H1 (cell line): Measurements from ENCODE around the gene SPTSSA. TPM values are rescaled to one million over a fixed set of nuclear protein-coding genes. Genes with fewer than 3 reads are reported as not detected.

Source experiments
- CTCF ChIA-PET: fragments of 300-600 bp; sonication (Branson Sonifier 250); formaldehyde crosslinking; loops from one replicate; lab custom pipeline; 2021; ENCODE audit not compliant: partially characterized antibody; lab: Charles Lee
- POLR2A ChIA-PET: fragments of 300-600 bp; sonication (Branson Sonifier 250); formaldehyde crosslinking; loops from one replicate; lab custom pipeline; 2021; ENCODE audit warnings: inconsistent platforms; ENCODE audit not compliant: partially characterized antibody; lab: Charles Lee
- DNase-seq, 2 experiments: peaks; one replicate each; pipeline versions ENCODE4 v3.0.0 to v3.0.0-alpha.2; 2010 to 2022; ENCODE audit warnings: low spot score in 2 of 2, low read depth in 1 of 2, mixed read lengths in 1 of 2
- FAIRE-seq: peaks from 2 replicates; lab custom pipeline; 2011; peaks lifted over from hg19 to GRCh38; lab: Jason Lieb, UNC
- H2AFZ ChIP-seq: 2 replicates; pipeline ENCODE4 v1.8.1; 2012; ENCODE audit warnings: low read length, inconsistent platforms
- H2AK5ac ChIP-seq: 2 replicates; pipeline ENCODE4 v1.6.1; 2013; ENCODE audit warnings: low read depth, low read length
- H2BK120ac ChIP-seq: replicated peaks from 2 replicates; pipeline ENCODE3; 2013; ENCODE audit warnings: low read depth, low read length, inconsistent platforms
- H2BK12ac ChIP-seq: 2 replicates; pipeline ENCODE4 v1.6.1; 2013; ENCODE audit warnings: low read depth, low read length
- H2BK15ac ChIP-seq: 2 replicates; pipeline ENCODE4 v1.6.1; 2013; ENCODE audit warnings: low read length
- H2BK20ac ChIP-seq: 2 replicates; pipeline ENCODE4 v1.6.1; 2013; ENCODE audit warnings: low read length
- H2BK5ac ChIP-seq: 2 replicates; pipeline ENCODE4 v1.6.1; 2013; ENCODE audit warnings: low read depth, low read length
- H3K14ac ChIP-seq: 2 replicates; pipeline ENCODE4 v1.6.1; 2013; ENCODE audit warnings: inconsistent platforms; ENCODE audit not compliant: insufficient read length
- H3K18ac ChIP-seq: 2 replicates; pipeline ENCODE4 v1.6.1; 2013; ENCODE audit warnings: low read length; ENCODE audit errors: extremely low read depth
- H3K23ac ChIP-seq: 2 replicates; pipeline ENCODE4 v1.6.1; 2013; ENCODE audit warnings: inconsistent platforms; ENCODE audit not compliant: insufficient read length
- H3K23me2 ChIP-seq: 2 replicates; pipeline ENCODE4 v1.6.1; 2013; ENCODE audit warnings: low read depth, low read length
- H3K27ac ChIP-seq: 2 replicates; pipeline ENCODE4 v1.6.1; 2011; ENCODE audit warnings: low read depth, low read length, inconsistent platforms
- H3K27me3 ChIP-seq, 4 experiments: replicated peaks in 1 of 4; 1 replicate in 1 of 4; 2 replicates in 3 of 4; pipeline versions ENCODE4 v1.6.1 to v1.8.1; 2011 to 2013; ENCODE audit warnings: low read length in 3 of 4, mild to moderate bottlenecking in 3 of 4, inconsistent platforms in 2 of 4, mixed read lengths in 2 of 4, moderate library complexity in 1 of 4; ENCODE audit not compliant: control insufficient read depth in 3 of 4, insufficient read depth in 3 of 4; ENCODE audit errors: extremely low read depth in 1 of 4
- H3K36me3 ChIP-seq, 4 experiments: 2 replicates each; pipeline versions ENCODE4 v1.6.1 to v1.8.1; 2011 to 2013; ENCODE audit warnings: mild to moderate bottlenecking in 4 of 4, low read length in 3 of 4, moderate library complexity in 2 of 4, control low read depth in 1 of 4, inconsistent platforms in 1 of 4; ENCODE audit not compliant: insufficient read depth in 4 of 4, control insufficient read depth in 2 of 4
- H3K4ac ChIP-seq: replicated peaks from 2 replicates; pipeline ENCODE3; 2013; ENCODE audit warnings: low read length, low read depth, mixed read lengths, inconsistent platforms; ENCODE audit not compliant: insufficient read length
- H3K4me1 ChIP-seq, 4 experiments: replicated peaks in 1 of 4; 1 replicate in 1 of 4; 2 replicates in 3 of 4; pipeline versions ENCODE4 v1.6.1 to v1.8.1; 2011 to 2013; ENCODE audit warnings: low read length in 3 of 4, inconsistent platforms in 2 of 4, mixed read lengths in 1 of 4; ENCODE audit not compliant: insufficient read depth in 4 of 4, control insufficient read depth in 3 of 4
- H3K4me2 ChIP-seq, 2 experiments: 2 replicates each; pipeline versions ENCODE4 v1.6.1 to v1.8.1; 2011 to 2013; ENCODE audit warnings: low read depth in 2 of 2, low read length in 2 of 2, control low read depth in 1 of 2, inconsistent platforms in 1 of 2, mild to moderate bottlenecking in 1 of 2; ENCODE audit not compliant: insufficient read depth in 1 of 2
- H3K4me3 ChIP-seq, 4 experiments: fragments of 200-600, 300-600 bp in 1 of 4; sonication (generic), shearing (Covaris generic), sonication (Bioruptor Twin) in 1 of 4; 2 replicates each; pipeline versions ENCODE4 v1.5.1 to v1.8.1; 2011 to 2016; ENCODE audit warnings: low read length in 4 of 4, low read depth in 3 of 4, control low read depth in 2 of 4, inconsistent platforms in 2 of 4, mild to moderate bottlenecking in 2 of 4, mixed read lengths in 1 of 4, moderate library complexity in 1 of 4; ENCODE audit not compliant: insufficient read depth in 2 of 4; ENCODE audit errors: extremely low read depth in 1 of 4
- H3K56ac ChIP-seq: replicated peaks from 2 replicates; pipeline ENCODE3; 2013; ENCODE audit warnings: low read depth, mild to moderate bottlenecking, mixed read lengths, low read length, inconsistent platforms; ENCODE audit not compliant: insufficient read length
- H3K79me1 ChIP-seq: 2 replicates; pipeline ENCODE4 v1.6.1; 2013; ENCODE audit warnings: low read depth, low read length, control low read depth
- H3K79me2 ChIP-seq, 2 experiments: 2 replicates each; pipeline versions ENCODE4 v1.6.1 to v1.8.1; 2012 to 2013; ENCODE audit warnings: low read length in 2 of 2, mild to moderate bottlenecking in 2 of 2, inconsistent platforms in 1 of 2; ENCODE audit not compliant: insufficient read depth in 2 of 2, control insufficient read depth in 1 of 2
- H3K9ac ChIP-seq, 4 experiments: replicated peaks in 1 of 4; 1 replicate in 1 of 4; 2 replicates in 3 of 4; pipeline versions ENCODE4 v1.6.1 to v1.8.1; 2011 to 2013; ENCODE audit warnings: low read depth in 3 of 4, low read length in 3 of 4, control low read depth in 2 of 4, mild to moderate bottlenecking in 2 of 4, moderate library complexity in 2 of 4, inconsistent platforms in 1 of 4; ENCODE audit errors: extremely low read depth in 1 of 4
- H3K9me3 ChIP-seq, 2 experiments: 2 replicates each; pipeline versions ENCODE4 v1.6.1 to v1.8.1; 2012 to 2013; ENCODE audit warnings: mild to moderate bottlenecking in 2 of 2, moderate library complexity in 2 of 2, control low read depth in 1 of 2, inconsistent platforms in 1 of 2, low read depth in 1 of 2, low read length in 1 of 2, mixed read lengths in 1 of 2; ENCODE audit not compliant: insufficient read depth in 2 of 2
- H4K20me1 ChIP-seq, 2 experiments: replicated peaks in 1 of 2; 2 replicates each; pipeline versions ENCODE3 to v1.8.1; 2011 to 2013; ENCODE audit warnings: inconsistent platforms in 2 of 2, low read length in 2 of 2, mild to moderate bottlenecking in 1 of 2; ENCODE audit not compliant: insufficient read depth in 2 of 2, control insufficient read depth in 1 of 2
- H4K5ac ChIP-seq: 2 replicates; pipeline ENCODE4 v1.6.1; 2013; ENCODE audit warnings: low read length, low read depth, mixed read lengths, inconsistent platforms; ENCODE audit not compliant: insufficient read length
- H4K8ac ChIP-seq: 2 replicates; pipeline ENCODE4 v1.8.0; 2013; ENCODE audit warnings: mild to moderate bottlenecking, moderate library complexity, low read length, inconsistent platforms; ENCODE audit not compliant: insufficient read depth; ENCODE audit errors: extremely low read depth
- H4K91ac ChIP-seq: replicated peaks from 2 replicates; pipeline ENCODE3; 2013; ENCODE audit warnings: low read length, mixed read lengths, inconsistent platforms; ENCODE audit not compliant: insufficient read length
- SIX5 ChIP-seq: IDR thresholded peaks from 2 replicates; pipeline ENCODE4 v1.6.1; 2011; ENCODE audit warnings: mild to moderate bottlenecking, low read depth, low read length
- WGBS, 2 experiments: shearing (Covaris generic) in 1 of 2; methylation state at CpG; one replicate each; pipeline versions ENCODE4 v1.1.6 to v1.1.7; 2013 to 2015; ENCODE audit warnings: low lambda C conversion rate in 2 of 2, mixed read lengths in 2 of 2, inconsistent platforms in 1 of 2, low coverage in 1 of 2, missing lambda C conversion rate in 1 of 2; ENCODE audit not compliant: insufficient replicate concordance in 2 of 2, insufficient coverage in 1 of 2, insufficient read length in 1 of 2; ENCODE audit errors: extremely low coverage in 1 of 2, missing lambda C conversion rate in 1 of 2; 5-methylcytosine and 5-hydroxymethylcytosine counted together
- polyA plus RNA-seq, 7 experiments: library from polyadenylated mRNA; depleted of rRNA in 3 of 7; stranded (reverse) in 5 of 7; unstranded in 2 of 7; fragments of >200 nt in 5 of 7; fragments of 200-250 nt in 2 of 7; gene quantifications; 1 replicate in 5 of 7; 2 replicates in 1 of 7; 4 replicates in 1 of 7; pipeline versions ENCODE4 v1.2.1 to v1.2.3, GENCODE V29; 2011 to 2013; ENCODE audit warnings: missing spikeins in 2 of 7, mixed read lengths in 2 of 7
- total RNA-seq: library from RNA; stranded (reverse); fragmentation: NEBNext Ultra II Directional; extraction: Animal tissue kit (Norgen Biotek cat#: 25700); gene quantifications from 2 replicates; pipeline ENCODE4 v1.2.1, GENCODE V29; 2021

The SPTSSA gene
- total and polyA plus RNA-seq, 2 of the 8 experiments (the other 6 are each of a cell fraction or from before 2014, with no cell fraction given): 24.9 to 28.5 TPM

GRCh38 chr14:34436118-34436905, 25.7 kb downstream of the SPTSSA start:
- Histone ChIP-seq H3K18ac (no peak overlapping the region), H3K4ac (no peak overlapping the region), H4K91ac (no peak overlapping the region), H3K79me1 (no peaks in the 10 kb centered on the region), H2BK12ac (no peak overlapping the region), H2BK120ac (no peak overlapping the region), H3K4me3 (no peak overlapping the region), H4K5ac (no peak overlapping the region), H3K23me2 (no peaks in the 10 kb centered on the region; the same call in 1 of the 2 replicates), H3K14ac (no peak overlapping the region), H3K79me2 (peaks cover 0 to 29% of the 10 kb centered on the region in 2 experiments; a peak in 2 of 4 replicates), H3K9ac (no peak overlapping the region), H2AK5ac (no peak overlapping the region), H4K20me1 (peaks cover 3% of the 10 kb centered on the region in 2 experiments), H4K8ac (no peak overlapping the region), H3K27me3 (no peaks in the 10 kb centered on the region), H3K9me3 (no peaks in the 10 kb centered on the region), H2BK15ac (no peak overlapping the region), H2BK20ac (no peak overlapping the region), H3K4me2 (no peak overlapping the region), H2AFZ (no peak overlapping the region), H2BK5ac (no peak overlapping the region), H3K23ac (no peak overlapping the region), H3K56ac (no peak overlapping the region), H3K4me1 (peaks cover 0 to 2% (median 0%) of the 10 kb centered on the region in 4 experiments; a peak in 1 of 7 replicates), H3K27ac (no peak overlapping the region), H3K36me3 (no peaks in the 10 kb centered on the region)
- FAIRE-seq (no peak), DNase-seq (no peak)
- WGBS, 2 experiments: 82 to 100% methylated on average over 1 of the region's 1 CpG
- ChIA-PET POLR2A (interaction anchor here (1.3 kb wide), 1 partner anchor 9 kb away, joined by 3 read pairs; no protein-coding TSS in a partner anchor), CTCF (interaction anchor here (0.6 to 1.6 kb wide), 3 partner anchors 12 to 79 kb away, joined by 3 to 5 read pairs (median 3); no protein-coding TSS in a partner anchor)
- TF ChIP-seq SIX5: no peak
